WTC11 (cell line): Measurements from ENCODE around the gene NKX6-2. TPM values are rescaled to one million over a fixed set of nuclear protein-coding genes. Genes with fewer than 3 reads are reported as not detected.

ENCODE experiments used
- ATAC-seq: fragments of 200-7000 bp; cut with Tn5 transposase; 2 replicates; pipeline ENCODE4 v1.10.0; 2021; ENCODE audit warnings: mild to moderate bottlenecking, moderate library complexity
- CTCF ChIA-PET: fragments of 300-600 bp; sonication (Branson Sonifier 250); formaldehyde crosslinking; loops from one replicate; lab custom pipeline; 2021; ENCODE audit warnings: antibody characterized with exemption; lab: Charles Lee
- POLR2A ChIA-PET: fragments of 350-600 bp; sonication (Branson Sonifier 250); formaldehyde crosslinking; loops from one replicate; lab custom pipeline; 2021; ENCODE audit warnings: antibody characterized with exemption; lab: Charles Lee
- DNase-seq: peaks from one replicate; pipeline ENCODE4 v3.0.0; 2021; ENCODE audit warnings: low spot score
- H3K27ac Mint-ChIP-seq: 2 replicates; pipeline ENCODE4 v1.8.0; 2021; ENCODE audit warnings: mixed read lengths
- H3K27me3 Mint-ChIP-seq: 2 replicates; pipeline ENCODE4 v1.8.0; 2021; ENCODE audit warnings: low read depth, mild to moderate bottlenecking, moderate library complexity, mixed read lengths
- H3K36me3 Mint-ChIP-seq: 2 replicates; pipeline ENCODE4 v1.8.0; 2021; ENCODE audit warnings: mixed read lengths
- H3K4me1 Mint-ChIP-seq: 2 replicates; pipeline ENCODE4 v1.8.0; 2022; ENCODE audit warnings: mixed read lengths
- H3K4me3 Mint-ChIP-seq: 2 replicates; pipeline ENCODE4 v1.8.0; 2021; ENCODE audit warnings: mild to moderate bottlenecking, moderate library complexity, mixed read lengths
- H3K9me3 Mint-ChIP-seq: 2 replicates; pipeline ENCODE4 v1.8.0; 2021; ENCODE audit warnings: mixed read lengths
- ARID4B ChIP-seq: sonication (generic); formaldehyde crosslinking; IDR thresholded peaks from 2 replicates; pipeline ENCODE4 v1.8.0; 2023; ENCODE audit warnings: missing genetic modification reagents, mild to moderate bottlenecking, borderline replicate concordance
- E2F1 ChIP-seq: sonication (generic); formaldehyde crosslinking; IDR thresholded peaks from 2 replicates; pipeline ENCODE4 v1.8.0; 2022; ENCODE audit warnings: mild to moderate bottlenecking, missing genetic modification reagents
- ESRRA ChIP-seq: sonication (generic); formaldehyde crosslinking; IDR thresholded peaks from 2 replicates; pipeline ENCODE4 v1.8.1; 2022; ENCODE audit warnings: mild to moderate bottlenecking, missing genetic modification reagents, borderline replicate concordance
- GABPB1 ChIP-seq: sonication (generic); formaldehyde crosslinking; IDR thresholded peaks from 2 replicates; pipeline ENCODE4 v1.8.1; 2023; ENCODE audit warnings: mild to moderate bottlenecking, missing genetic modification reagents
- IRF1 ChIP-seq: sonication (generic); formaldehyde crosslinking; IDR thresholded peaks from 2 replicates; pipeline ENCODE4 v1.8.0; 2023; ENCODE audit warnings: missing genetic modification reagents
- JAZF1 ChIP-seq: fragments of 250-450 bp; sonication (Bioruptor Pico); IDR thresholded peaks from 2 replicates; pipeline ENCODE4 v1.9.0; 2021; ENCODE audit warnings: moderate library complexity, mild to moderate bottlenecking, inconsistent platforms
- MLX ChIP-seq: sonication (generic); formaldehyde crosslinking; IDR thresholded peaks from 2 replicates; pipeline ENCODE4 v1.8.1; 2023; ENCODE audit warnings: mild to moderate bottlenecking, missing genetic modification reagents, moderate library complexity
- MYBL2 ChIP-seq: sonication (generic); formaldehyde crosslinking; IDR thresholded peaks from 2 replicates; pipeline ENCODE4 v1.8.1; 2023; ENCODE audit warnings: mild to moderate bottlenecking, moderate library complexity, missing genetic modification reagents
- NFATC4 ChIP-seq: fragments of 250-450 bp; sonication (Bioruptor Pico); IDR thresholded peaks from 2 replicates; pipeline ENCODE4 v1.9.0; 2021; ENCODE audit warnings: mild to moderate bottlenecking
- PREB ChIP-seq: sonication (generic); formaldehyde crosslinking; IDR thresholded peaks from 2 replicates; pipeline ENCODE4 v1.8.1; 2022; ENCODE audit warnings: mild to moderate bottlenecking, missing genetic modification reagents, moderate library complexity, borderline replicate concordance
- SP1 ChIP-seq: sonication (generic); formaldehyde crosslinking; conservative IDR thresholded peaks from 2 replicates; pipeline ENCODE4 v1.8.1; 2022; ENCODE audit warnings: missing genetic modification reagents
- TCF7 ChIP-seq: sonication (generic); formaldehyde crosslinking; IDR thresholded peaks from 2 replicates; pipeline ENCODE4 v1.8.0; 2022; ENCODE audit warnings: mild to moderate bottlenecking, low read depth, missing genetic modification reagents, moderate library complexity
- total RNA-seq: library from RNA; stranded (reverse); gene quantifications from 3 replicates; pipeline ENCODE4 v1.2.3, GENCODE V29; 2021

The NKX6-2 gene
- total RNA-seq, 1 experiment from 2014 or later: 0.15 TPM

- TF ChIP-seq ARID4B (no peak), JAZF1 (CRISPR knock-in tag) (no peak), TCF7 (CRISPR knock-in tag) (no peak), E2F1 (CRISPR knock-in tag) (no peak), IRF1 (no peak), ESRRA (no peak), GABPB1 (CRISPR knock-in tag) (no peak), PREB (CRISPR knock-in tag) (no peak), MLX (CRISPR knock-in tag) (no peak), SP1 (CRISPR knock-in tag) (no peak)
- TF ChIP-seq, all 79 proteins: peak for 0
Observed at GRCh38 chr10:132810807-132811700, 25.1 kb upstream of the NKX6-2 start (continued).

- Mint-ChIP-seq H3K27ac (no peak overlapping the region), H3K4me1 (no peaks in the 10 kb centered on the region)
- DNase-seq: no peak
- no peak for TF ChIP-seq MYBL2
- TF ChIP-seq NFATC4 (CRISPR knock-in tag): no peak
- TF ChIP-seq, all 79 proteins: peak for 0
- no peaks in the 10 kb centered on the region for H3K27me3 Mint-ChIP-seq
- no peaks in the 10 kb centered on the region for H3K36me3 Mint-ChIP-seq
- no peak for ATAC-seq
- ChIA-PET POLR2A (no interaction called here), CTCF (interaction anchor here (1.3 kb wide), 1 partner anchor 156 kb away, joined by 3 read pairs; no protein-coding TSS in a partner anchor)
- H3K4me3 Mint-ChIP-seq: no peak overlapping the region
- no peaks in the 10 kb centered on the region for H3K9me3 Mint-ChIP-seq
Observed at GRCh38 chr10:132810141-132810806, 24.3 kb upstream of the NKX6-2 start.
